ENCODE measurements around the gene GSN.
A peak's percentile ranks its signal among the peaks of the same experiment; 100 is the strongest.
"Not testable (repeated sequence)": the region's sequence is repeated elsewhere in the genome, so short reads cannot be mapped to it uniquely, and the experiment has no call there.

Gene GSN

DNA sequence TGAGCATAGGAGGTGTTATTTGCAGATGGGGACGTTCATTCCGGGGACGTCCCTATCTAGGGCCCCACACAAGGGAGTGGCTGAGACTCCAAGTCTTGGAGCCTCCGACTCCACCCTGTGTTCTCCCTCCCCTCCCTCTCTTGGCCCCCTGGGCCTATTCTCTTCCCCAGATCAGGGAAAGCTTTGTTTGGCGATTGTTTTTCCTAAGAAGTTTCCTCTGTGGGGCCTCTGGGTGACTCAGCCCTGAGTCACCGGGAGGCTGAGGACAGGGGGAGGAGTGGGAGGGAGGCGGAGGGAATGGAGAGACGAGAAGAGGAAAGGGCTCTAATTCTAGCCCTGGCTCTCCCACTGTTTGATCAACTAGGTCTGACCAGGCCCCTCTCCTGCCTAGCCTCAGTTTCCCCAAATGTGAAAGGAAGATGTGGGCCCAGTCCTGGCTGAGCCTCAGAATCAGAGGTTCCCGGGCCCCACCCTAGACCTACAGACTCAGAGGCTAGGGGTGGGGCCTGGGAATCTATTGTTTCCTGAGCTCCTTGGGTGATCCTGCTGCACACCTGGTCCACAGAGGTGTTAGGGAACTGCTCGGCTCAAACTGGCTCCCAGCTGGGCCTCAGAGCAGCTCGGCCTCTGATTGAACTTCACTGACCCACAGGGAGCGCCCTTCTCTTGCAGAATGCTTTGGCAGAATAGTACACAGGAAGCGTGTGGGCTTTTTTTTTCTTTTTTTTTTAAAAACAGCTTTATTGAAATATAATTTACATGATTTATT, 19.2 kb downstream of the GSN start:
- peak; percentile 90 for DNase-seq (ENCODE audit: low spot score)
- FAIRE-seq = no peak

DNA sequence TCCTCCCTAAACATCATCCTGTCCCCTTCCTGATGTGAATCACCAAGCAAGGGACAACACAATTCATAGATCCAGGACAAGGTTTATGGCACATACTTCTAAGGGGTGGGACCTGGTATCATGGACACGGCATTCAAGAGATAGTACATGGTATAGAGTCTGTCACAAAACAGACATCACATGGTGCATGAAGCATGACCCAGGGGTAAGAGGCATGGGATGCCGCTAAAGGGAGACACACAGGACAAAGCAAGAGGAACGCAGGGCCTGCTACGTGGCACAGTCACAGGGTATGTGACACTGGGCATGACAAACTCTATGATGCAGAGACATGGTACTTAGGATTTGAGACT, 20.7 kb downstream of the GSN start:
- no peak for FAIRE-seq
- DNase-seq (ENCODE audit: low spot score) = no peak

DNA sequence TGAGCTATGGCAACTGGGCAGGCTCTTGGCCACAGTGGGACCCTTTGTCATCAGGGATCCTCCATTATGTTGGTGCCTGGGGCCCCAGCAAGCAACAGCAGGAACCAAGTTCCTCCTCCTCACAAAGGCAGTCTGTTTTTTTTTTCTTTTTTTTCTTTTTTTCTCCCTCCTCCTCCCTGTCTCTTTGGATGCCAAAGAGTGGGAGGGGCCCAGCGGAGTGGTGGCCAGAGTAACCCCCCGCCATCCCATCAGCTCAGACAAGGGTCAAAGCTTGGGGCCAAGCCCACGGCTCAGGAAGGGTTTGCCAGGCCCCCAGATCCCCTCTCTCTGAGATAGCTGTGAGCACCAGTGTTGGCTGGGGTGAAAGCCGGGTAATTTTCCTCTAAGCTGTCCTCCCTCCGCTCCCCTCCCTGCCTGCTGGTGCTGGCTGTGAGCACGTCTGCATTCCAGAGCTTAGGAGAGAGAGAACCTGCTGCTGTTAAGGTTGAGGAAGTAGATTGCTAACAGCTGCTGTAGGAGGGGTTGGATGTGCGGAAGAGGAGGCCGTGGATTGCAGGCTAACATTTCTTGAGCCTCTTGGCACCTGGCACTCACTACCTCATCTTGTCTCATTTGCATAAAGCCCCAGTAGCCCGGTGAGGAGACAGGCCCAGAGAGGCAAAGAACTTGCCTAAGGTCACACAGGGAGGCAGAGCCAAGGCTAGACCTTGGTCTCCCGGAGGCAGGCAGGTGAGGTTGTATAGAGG, 21.2 kb downstream of the GSN start:
- FAIRE-seq (no peak), DNase-seq (ENCODE audit: low spot score) (peak; percentile 67)

DNA sequence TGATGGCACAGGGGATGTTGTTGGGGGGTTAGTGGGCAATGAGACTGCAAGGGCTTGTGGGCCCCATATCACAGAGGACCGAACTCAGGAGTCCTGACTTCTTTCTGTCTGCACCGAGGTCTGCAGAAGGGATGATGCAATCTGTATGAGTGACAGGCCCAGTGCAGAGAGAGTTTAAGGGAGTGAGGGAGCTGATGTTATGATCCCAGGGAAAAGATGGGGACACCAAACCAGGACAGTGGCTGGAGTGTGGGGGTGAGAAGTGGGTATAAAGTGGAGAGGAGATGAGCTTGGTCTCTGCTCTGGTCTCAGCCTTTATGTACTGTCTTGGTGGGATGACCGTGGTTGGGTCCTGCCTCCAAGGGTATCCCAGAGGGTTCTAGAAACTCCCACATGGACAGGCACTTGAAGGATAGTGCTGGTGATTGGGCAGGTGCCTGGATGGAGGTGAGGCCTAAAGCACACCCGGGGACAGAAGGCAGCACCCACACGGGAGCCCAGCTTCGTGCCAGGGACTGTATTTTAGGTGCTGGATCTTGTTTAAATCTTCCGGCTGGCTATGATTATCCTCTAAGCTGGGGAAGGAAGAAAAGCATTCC, 21.9 kb downstream of the GSN start:
- no peak for DNase-seq (ENCODE audit: low spot score)
- FAIRE-seq = no peak

DNA sequence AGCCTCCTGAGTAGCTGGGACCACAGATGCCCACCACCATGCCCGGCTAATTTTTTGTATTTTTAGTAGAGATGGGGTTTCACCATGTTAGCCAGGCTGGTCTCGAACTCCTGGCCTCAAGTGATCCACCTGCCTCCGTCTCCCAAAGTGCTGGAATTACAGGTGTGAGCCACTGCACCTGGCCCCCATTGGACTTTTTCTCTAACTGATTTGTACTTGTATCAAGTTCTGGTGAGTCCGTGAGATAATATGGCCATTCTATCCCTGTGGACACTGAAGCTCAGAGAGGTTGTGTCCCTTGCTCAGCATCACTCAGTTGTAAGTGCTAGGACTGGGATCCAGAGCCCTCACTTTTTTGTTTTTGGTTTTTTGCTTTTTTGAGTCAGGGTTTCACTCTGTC, 23.6 kb downstream of the GSN start:
- not testable (repeated sequence) for DNase-seq (ENCODE audit: low spot score); FAIRE-seq

DNA sequence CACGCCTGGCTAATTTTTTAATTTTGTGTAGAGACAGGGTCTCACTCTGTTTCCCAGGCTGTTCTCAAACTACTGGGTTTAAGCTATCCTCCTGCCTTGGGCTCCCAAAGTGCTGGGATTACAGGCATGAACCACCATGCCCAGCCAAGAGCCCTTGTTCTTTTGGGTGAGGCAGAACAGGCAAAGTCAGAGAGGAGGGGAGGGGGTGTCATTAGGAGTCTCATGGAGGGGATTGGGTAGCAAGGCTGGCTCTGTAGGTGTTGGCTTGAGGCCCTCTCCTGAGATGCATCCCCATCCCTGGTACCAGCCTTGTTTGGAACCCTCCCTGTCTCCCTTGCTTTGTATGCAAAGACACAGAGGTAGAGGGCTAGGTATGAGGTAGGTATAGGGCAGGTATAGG, 24.1 kb downstream of the GSN start:
- no peak for DNase-seq (ENCODE audit: low spot score)
- FAIRE-seq = no peak

DNA sequence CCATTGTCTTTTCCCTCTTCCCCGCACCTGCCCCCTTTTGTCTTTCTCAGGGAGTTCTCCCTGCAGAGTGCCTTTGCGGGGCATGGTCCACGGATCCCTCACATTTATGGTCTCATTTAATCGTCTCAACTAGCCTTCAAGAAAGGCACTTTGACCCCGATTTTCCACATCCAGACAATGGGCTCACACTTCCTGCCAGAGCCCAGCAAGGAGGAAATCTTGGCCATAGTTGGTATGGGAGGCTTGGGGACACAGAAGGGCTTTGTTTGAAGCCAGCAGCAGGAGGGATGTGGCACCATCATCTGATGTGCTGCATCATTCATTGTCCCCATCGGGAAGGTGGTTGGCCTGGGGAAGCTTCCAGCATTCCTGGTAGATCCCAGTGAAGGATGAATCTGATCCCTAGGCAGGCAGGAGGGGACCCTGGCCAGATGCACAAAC, 24.9 kb downstream of the GSN start:
- FAIRE-seq (no peak), DNase-seq (ENCODE audit: low spot score) (no peak)

DNA sequence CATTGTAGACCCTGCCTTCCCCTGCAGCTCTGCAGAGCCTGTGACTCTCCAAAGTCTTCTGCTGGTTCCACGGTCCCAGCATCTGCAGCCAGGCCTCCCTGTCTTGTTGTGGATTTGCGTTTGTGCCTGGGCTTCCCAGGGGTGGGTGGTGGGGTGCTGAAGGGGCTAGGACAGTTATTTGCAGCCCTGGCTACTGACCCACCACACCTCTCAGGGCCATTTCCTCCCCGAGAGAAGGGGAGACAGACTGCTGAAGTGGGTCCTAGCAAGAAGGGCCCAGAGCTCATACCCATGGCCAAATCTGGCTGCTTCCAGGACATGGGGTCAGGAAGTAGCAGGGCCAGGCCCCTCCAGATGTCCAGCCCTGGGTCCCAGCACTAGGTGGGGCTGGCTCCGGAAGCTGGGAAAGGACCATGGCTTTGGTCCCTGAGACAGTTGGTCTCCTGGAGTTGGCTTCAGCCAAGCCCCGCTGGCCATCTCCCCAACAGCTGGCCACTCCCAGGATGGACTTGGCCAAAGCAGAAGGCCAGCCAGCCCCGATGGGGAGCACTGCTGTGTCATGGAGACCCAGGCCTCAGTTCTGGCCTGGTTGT, 26.3 kb downstream of the GSN start:
- FAIRE-seq = no peak

DNA sequence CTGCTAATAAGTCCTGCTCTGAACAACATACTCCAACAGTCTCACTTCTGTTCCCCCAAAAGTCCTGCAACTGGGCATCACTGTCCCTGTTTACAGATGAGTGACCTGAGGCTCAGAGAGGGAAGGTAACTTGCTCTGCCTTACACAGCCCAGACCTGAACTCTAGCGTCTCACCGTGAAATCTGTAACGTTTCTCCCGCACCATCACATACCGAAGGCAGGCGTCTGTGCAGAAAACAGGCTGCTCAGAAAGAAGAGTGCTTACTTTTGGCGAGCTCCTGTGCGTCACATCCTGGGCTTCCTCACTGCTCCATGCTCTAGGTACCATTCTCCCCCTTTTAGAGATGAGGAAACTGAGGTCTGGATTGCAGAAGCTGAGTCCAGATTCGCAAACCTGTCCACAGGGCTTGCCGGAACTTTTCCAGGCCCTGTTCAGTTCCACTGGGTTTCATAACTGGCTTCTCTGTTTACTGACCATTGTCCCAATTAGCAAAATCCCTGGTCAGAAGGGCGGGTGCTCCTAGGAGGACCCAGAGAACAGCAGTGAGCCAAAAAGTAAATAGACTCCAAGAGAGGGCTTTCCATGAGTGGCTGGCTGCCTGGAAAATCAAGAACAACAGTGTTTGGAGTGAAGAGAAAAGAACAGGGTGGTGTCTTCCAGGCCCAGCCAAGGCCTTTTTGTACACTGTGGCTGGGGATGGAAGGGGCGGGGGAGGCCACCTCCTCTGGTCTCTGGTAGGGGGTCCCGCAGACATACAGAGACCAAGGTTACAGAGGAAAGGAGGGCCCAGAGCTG, 27.1 kb downstream of the GSN start:
- FAIRE-seq = no peak
- no peak for DNase-seq (ENCODE audit: low spot score)

More for the DNA sequence above, 26.3 kb downstream of the GSN start:
- no peak for DNase-seq (ENCODE audit: low spot score)

DNA sequence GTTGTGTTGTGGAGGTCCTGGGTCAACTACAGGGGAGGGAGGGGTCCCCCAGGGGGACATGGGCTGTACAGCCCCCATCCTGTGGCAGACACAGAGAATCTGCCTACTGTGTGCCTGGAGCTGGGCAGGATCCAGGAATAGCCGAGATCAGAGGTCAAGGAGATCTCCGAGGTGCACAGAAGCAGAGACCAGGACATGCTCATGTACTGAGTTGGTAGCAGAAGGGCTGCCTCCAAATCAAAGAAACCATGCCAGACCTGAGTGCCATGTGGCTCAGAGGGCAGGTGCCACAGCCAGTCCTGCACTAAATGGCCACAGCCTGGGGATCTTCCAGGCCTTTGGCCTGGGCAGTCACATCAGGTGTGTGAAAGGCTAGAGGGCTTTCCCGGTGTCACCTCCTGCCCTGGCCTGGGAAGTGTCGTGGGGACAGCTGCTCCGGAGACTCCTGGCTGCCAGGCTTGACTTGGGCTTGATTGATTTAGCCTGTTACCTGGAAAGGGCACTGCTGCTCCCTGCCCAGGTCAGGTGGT, 27.8 kb downstream of the GSN start:
- DNase-seq (ENCODE audit: low spot score) = no peak

DNA sequence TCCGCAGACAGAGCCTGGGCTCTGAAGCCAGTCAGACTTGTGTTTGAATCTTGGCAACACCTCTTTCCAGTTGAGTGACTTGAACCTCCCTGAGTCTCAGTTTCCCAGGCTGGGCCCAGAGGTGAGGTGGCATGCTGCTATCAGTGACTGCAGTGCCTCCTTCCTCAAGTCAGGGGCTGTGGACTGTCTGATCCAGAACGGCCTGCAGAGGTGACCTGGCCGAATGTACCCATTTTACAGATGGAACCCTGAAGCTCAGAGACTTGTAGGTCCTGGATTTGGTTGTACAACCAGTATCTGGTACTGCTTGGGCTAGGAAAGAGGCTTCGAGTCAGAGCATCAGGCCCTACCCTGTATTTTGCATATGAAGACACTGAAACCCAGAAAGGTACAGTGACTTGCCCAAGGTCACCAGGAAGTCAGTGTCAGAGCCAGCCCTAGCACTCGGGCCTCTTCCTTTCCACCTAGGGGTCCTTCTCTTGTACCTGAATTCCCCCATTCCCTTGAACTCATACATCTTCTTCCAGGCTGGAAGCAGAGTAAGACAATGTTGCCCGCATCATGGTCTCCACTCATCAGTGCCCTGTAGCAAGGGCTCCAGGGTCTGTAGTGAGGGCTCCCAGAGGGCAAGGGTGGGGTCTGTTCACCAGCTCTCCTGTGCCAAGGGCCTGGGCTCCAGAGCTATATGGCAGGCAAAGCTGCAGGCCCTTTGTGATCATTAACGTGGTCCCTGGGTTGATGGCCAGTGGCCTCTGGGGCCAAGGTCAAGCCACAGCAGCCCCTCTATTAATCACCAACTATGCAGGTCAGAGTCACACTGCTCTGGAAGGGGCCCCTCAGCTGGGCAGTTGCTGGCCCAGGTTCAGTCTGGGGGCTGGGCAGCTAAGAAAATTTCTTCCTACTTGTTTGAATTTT, 28.5 kb downstream of the GSN start:
- FAIRE-seq = no peak
- DNase-seq (ENCODE audit: low spot score) = no peak

More for the DNA sequence above, 27.8 kb downstream of the GSN start:
- no peak for FAIRE-seq

DNA sequence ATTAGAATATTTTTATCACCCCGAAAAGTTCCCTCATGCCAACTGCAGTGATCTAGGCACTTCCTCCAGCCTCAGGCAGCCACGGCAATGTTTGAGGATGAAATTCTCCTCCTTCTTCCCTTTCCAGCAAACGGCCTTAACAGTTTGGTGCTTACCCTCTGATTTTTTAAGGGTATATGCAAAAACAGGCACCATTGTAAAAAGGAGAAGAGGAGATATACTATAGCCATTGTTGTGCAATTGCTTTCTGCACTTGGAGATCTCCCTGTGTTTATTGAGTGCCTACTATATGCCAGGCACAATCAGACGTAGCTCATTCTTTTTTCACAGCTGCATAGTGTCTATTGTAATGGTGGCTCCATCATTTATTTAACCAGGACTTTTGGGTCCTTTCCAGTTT, 29.4 kb downstream of the GSN start:
- DNase-seq (ENCODE audit: low spot score) (no peak), FAIRE-seq (no peak)

DNA sequence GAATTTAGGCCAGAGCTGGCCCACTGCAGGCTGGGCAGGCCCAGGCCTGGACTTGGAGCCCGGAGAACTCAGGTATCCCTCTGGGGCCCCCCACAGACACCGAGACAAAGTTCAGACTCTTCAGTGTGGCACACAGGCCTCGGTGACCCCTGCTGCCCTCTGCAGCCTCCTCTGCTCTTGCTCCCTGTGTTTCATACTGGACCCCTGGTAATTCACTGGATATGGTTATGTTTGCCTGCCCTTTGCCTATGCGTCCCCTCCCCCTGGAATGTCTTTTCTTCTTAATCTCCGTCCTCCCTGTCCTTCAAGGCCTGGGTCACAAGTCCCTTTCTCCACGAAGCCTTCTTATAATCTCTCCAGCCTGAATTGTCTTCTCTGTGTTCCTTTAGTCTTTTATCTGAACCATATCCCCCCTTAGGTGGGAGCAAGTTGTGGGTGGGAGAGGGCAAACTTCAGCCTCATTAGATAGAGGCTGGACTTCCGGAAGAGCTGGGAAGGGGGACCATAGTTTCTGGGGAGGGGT, 30.1 kb downstream of the GSN start:
- FAIRE-seq (no peak), DNase-seq (ENCODE audit: low spot score) (no peak)

DNA sequence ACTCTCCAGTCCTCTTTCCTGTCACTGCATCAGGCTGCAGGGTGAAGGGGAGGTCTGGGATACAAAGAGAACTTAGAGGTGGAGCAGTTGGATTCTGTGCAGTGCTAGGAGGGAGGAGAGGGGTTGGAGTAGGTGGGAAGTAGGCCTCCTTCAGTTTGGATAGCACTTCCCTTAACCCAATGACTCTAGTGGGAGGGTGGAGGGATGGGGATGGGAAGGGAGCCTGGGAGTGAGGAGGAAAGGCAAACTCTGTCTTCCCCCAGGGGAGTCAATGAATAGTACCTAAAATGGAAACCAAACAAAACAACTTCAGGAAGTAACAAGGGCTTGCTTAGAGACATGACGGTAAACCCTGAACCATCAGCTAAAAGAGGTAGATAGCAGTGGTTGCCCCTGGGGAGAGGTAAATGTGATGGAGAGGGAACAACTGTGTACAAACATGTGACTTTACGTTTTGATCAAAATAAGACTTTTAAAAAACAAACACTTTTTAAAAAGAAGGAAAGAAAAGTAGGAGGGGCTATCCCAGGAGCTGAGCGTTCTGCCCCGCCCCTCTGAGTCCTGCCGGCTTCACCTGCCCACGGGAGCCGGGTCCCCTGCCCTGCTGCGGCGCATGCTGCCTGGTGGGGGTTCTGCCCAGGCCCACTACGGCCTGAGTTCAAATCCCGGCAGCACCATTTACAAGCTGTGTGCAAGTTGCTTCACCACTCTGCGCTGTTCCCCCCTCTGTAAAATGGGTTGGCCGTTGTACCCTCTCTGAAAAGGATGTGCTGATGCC, 30.9 kb downstream of the GSN start:
- DNase-seq (ENCODE audit: low spot score) = no peak

DNA sequence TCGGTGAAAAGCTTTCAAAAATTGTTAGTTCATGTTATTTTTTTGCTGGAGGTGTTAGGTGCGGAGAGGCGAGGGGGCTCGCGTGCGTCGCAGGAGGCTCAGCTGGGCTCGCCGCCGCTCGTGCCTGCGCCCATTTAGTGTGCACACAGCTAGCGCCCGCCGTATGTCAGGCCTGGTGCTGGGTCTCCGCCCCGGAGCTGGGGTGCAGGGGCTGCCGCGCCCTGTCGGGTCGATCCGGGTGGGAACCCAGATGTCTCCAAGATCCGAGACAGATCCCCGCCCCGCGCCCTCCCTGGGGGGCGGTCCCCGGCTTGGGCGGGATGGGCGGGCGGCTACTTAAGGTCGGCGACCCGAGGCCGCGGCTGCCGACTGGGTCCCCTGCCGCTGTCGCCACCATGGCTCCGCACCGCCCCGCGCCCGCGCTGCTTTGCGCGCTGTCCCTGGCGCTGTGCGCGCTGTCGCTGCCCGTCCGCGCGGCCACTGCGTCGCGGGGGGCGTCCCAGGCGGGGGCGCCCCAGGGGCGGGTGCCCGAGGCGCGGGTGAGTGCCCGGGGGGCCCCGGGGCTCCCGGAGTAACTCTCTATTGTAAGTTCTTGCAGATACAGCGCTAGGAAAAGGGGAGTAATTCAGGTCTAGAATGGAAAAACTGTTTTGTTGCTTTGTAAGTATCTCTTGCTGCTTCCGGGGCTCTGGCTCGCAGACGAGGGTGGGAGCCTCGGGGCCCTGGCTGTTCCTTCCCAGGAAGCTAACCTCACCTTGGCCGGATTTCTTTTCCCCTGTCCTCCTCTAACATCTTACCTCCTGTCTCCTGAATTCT, 31.7 kb downstream of the GSN start:
- FAIRE-seq (no peak), DNase-seq (ENCODE audit: low spot score) (no peak)

More for the DNA sequence above, 30.9 kb downstream of the GSN start:
- no peak for FAIRE-seq

DNA sequence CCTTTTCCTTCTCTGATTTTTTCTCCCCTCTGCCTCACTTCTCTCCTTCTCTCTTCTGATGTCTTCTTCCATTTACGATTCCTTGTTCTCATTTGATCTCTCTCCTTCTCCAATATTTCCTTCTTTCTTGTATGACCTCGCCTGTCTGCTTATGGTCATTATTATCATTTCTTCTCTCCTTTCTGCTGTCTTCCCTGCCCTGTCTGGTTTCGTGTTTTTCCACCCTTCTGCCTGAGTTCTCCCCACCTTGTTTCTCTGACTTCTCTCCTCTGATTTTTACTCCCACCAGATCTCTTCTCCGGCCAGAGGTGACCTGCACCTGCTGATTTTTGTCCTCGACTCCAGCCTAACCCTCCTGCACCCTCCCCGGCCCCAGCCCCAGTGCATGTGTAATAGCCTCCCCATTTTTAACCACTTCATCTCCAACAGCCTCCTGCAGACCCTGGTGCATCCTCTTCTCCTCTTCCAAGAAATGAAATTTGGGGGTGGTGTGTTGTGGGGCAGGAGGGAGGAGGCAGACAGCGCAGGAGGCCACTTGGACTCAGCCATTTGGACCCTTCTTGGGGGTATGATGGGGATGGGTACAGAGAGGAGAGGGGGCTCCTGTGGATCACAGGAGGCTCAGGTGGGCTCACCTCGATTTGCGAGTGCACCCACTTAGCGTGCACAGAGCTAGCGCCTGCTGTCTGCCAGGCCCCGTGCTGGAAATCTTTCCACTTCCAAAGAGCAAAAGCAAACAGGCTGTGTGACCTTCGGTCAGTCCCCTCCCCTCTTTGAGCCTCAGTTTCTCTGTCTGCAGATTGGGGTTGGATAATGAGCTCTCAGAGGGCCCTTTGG, 32.5 kb downstream of the GSN start:
- no peak for FAIRE-seq
- DNase-seq (ENCODE audit: low spot score) = no peak

DNA sequence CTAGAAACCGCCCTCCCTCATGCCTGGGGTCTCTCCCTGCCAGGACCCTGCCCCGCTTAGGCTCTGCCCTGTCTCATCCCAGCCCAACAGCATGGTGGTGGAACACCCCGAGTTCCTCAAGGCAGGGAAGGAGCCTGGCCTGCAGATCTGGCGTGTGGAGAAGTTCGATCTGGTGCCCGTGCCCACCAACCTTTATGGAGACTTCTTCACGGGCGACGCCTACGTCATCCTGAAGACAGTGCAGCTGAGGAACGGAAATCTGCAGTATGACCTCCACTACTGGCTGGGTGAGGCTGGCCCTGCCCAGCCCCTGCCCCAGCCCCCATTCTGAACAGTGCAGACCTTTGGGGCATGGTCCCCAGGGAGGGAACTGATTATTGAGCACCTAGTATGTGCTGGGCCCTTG, 33.9 kb downstream of the GSN start:
- DNase-seq (ENCODE audit: low spot score) (no peak), FAIRE-seq (no peak)
